Erythroblast (primary cell): ENCODE results near the gene BCL7A.

Experiments used
- GATA1 ChIP-seq: IDR thresholded peaks from 2 replicates; pipeline ENCODE4 v1.6.1; 2011; ENCODE audit warnings: low read depth, mild to moderate bottlenecking, control low read depth, low read length, moderate library complexity
- POLR2A ChIP-seq: IDR thresholded peaks from 2 replicates; pipeline ENCODE4 v1.6.1; 2011; ENCODE audit warnings: mild to moderate bottlenecking, low read length

DNA sequence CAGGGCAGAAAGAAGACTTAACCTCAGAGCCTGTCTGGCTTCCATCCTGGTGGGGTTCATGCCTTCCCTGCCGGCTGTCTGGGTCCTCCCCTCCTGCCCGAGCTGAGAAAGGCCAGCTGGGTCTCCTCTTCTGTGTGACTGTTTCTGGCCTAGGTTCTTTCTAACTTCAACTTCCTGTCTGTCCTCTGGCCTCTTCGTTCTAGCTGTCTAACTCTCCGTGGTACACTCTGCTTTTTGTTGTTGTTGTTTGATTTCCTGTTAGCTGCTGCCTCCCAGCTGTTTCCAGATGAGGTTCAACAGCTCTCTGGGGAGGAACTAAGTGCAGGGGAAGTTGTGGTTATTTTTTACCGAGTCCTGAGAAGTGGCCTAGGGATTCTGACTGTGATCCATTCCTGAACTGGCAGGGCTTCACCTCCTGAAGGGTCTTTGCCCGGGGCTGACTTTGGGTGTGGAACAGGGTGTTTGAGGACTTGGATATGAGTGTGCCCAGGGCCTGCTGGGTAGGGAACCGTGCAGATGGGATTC lies 60.1 kb downstream of the BCL7A start:
- TF ChIP-seq POLR2A (no peak), GATA1 (no peak)
